ENCODE results near the gene CCDC152. TPM values are rescaled to one million over a fixed set of nuclear protein-coding genes. Genes with fewer than 3 reads are reported as not detected.

The CCDC152 gene
- total and polyA plus RNA-seq, 2 donors (not counting 3 experiments of a cell fraction or from before 2014, with no cell fraction given), result 0.48 to 2.8 TPM

DNA sequence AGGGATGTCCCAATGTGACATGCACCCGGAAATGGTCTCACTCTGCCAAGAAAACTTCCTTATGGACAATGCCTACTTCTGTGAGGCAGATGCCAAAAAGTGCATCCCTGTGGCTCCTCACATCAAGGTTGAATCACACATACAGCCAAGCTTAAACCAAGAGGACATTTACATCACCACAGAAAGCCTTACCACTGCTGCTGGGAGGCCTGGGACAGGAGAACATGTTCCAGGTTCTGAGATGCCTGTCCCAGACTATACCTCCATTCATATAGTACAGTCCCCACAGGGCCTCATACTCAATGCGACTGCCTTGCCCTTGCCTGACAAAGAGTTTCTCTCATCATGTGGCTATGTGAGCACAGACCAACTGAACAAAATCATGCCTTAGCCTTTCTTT lies 37.6 kb upstream of the CCDC152 start:
- H3K4me1 ChIP-seq (ENCODE audit: control insufficient read depth, extremely low read depth, insufficient read depth, low read length), result no peaks in the 10 kb centered on the region
- intact Hi-C loops (cut with micrococcal nuclease) (no loop called here), dilution Hi-C loops (cut with MboI; ENCODE audit: extremely low pct_ligation_motif_present, low sequenced_read_pairs) (no loop called here)
- TF ChIP-seq POLR2AphosphoS5 (IDR thresholded peaks at IDR 0.05; ENCODE audit: insufficient read depth, low read depth, low read length), result no peak
- no peak for TF ChIP-seq MYC (IDR thresholded peaks at IDR 0.05; ENCODE audit: low read depth, low read length)
- TF ChIP-seq JUN (IDR thresholded peaks at IDR 0.05; ENCODE audit: borderline replicate concordance, insufficient read depth, insufficient read length, low read depth), result no peak
- TF ChIP-seq FOS (IDR thresholded peaks at IDR 0.05; ENCODE audit: borderline replicate concordance, insufficient read depth, low read length), result no peak
- no peak for TF ChIP-seq EZH2 (IDR thresholded peaks at IDR 0.05; ENCODE audit: borderline replicate concordance, low read depth, low read length, severe bottlenecking)
- TF ChIP-seq, protein P1, sequence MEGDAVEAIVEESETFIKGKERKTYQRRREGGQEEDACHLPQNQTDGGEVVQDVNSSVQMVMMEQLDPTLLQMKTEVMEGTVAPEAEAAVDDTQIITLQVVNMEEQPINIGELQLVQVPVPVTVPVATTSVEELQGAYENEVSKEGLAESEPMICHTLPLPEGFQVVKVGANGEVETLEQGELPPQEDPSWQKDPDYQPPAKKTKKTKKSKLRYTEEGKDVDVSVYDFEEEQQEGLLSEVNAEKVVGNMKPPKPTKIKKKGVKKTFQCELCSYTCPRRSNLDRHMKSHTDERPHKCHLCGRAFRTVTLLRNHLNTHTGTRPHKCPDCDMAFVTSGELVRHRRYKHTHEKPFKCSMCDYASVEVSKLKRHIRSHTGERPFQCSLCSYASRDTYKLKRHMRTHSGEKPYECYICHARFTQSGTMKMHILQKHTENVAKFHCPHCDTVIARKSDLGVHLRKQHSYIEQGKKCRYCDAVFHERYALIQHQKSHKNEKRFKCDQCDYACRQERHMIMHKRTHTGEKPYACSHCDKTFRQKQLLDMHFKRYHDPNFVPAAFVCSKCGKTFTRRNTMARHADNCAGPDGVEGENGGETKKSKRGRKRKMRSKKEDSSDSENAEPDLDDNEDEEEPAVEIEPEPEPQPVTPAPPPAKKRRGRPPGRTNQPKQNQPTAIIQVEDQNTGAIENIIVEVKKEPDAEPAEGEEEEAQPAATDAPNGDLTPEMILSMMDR (IDR thresholded peaks at IDR 0.05; ENCODE audit: extremely low read depth in 1 of 2, insufficient read depth in 1 of 2, low read depth in 1 of 2, low read length in 2 of 2), result no peak
- no peak for TF ChIP-seq POLR2A (IDR thresholded peaks at IDR 0.05; ENCODE audit: low read depth, low read length)
- H3K27me3 ChIP-seq (ENCODE audit: control insufficient read depth in 2 of 2, insufficient read depth in 2 of 2, low read length in 2 of 2), result peaks cover 2% of the 10 kb centered on the region in 2 experiments
- no TSS peak for BruUV-seq (replicated peaks)
- ChIA-PET CTCF (no interaction called here), POLR2A (no interaction called here)
- H2AFZ ChIP-seq (ENCODE audit: low read depth, low read length), result no peak overlapping the region
- no peaks in the 10 kb centered on the region for H3K9me1 ChIP-seq (replicated peaks; ENCODE audit: control insufficient read depth, extremely low read depth, insufficient read depth, low read length)
- no peak overlapping the region for H3K27ac ChIP-seq (ENCODE audit: insufficient read depth, low read depth, low read length)
- no peaks in the 10 kb centered on the region for H3K36me3 ChIP-seq (ENCODE audit: control insufficient read depth in 2 of 2, extremely low read depth in 1 of 2, insufficient read depth in 2 of 2, low read length in 2 of 2)
- H3K9me3 ChIP-seq (replicated peaks; ENCODE audit: control insufficient read depth, insufficient read depth, low read length), result no peaks in the 10 kb centered on the region
- no peaks in the 10 kb centered on the region for H4K20me1 ChIP-seq (replicated peaks; ENCODE audit: control insufficient read depth, extremely low read depth, insufficient read depth, low read length)
- H3K79me2 ChIP-seq (ENCODE audit: control insufficient read depth, insufficient read depth, low read length), result no peaks in the 10 kb centered on the region
- H3K9ac ChIP-seq (replicated peaks; ENCODE audit: extremely low read depth, insufficient read depth, low read length), result no peak overlapping the region
- no peak for DNase-seq (ENCODE audit: low read depth, low spot score)
- H3K4me2 ChIP-seq (ENCODE audit: insufficient read depth, low read length), result no peak overlapping the region
- FAIRE-seq, result no peak
- no peak overlapping the region for H3K4me3 ChIP-seq (replicated peaks in 1 of 3; ENCODE audit: insufficient read depth in 1 of 3, low read depth in 1 of 3, low read length in 3 of 3)

DNA sequence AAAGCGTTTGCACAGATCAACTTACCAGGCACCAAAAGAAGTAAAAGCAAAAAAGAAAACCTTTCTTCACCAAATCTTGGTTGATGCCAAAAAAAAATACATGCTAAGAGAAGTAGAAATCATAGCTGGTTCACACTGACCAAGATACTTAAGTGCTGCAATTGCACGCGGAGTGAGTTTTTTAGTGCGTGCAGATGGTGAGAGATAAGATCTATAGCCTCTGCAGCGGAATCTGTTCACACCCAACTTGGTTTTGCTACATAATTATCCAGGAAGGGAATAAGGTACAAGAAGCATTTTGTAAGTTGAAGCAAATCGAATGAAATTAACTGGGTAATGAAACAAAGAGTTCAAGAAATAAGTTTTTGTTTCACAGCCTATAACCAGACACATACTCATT lies 36.4 kb upstream of the CCDC152 start:
- H3K9me1 ChIP-seq (replicated peaks; ENCODE audit: control insufficient read depth, extremely low read depth, insufficient read depth, low read length), result no peaks in the 10 kb centered on the region
- CTCF ChIA-PET, result no interaction called here

More for the DNA sequence above, 36.4 kb upstream of the CCDC152 start:
- no peaks in the 10 kb centered on the region for H3K9me3 ChIP-seq (replicated peaks; ENCODE audit: control insufficient read depth, insufficient read depth, low read length)
- BruUV-seq (replicated peaks), result no TSS peak
- POLR2A ChIA-PET, result no interaction called here
- dilution Hi-C loops (cut with MboI; ENCODE audit: extremely low pct_ligation_motif_present, low sequenced_read_pairs) (no loop called here), intact Hi-C loops (cut with micrococcal nuclease) (no loop called here)
- H3K4me2 ChIP-seq (ENCODE audit: insufficient read depth, low read length), result no peak overlapping the region
- H2AFZ ChIP-seq (ENCODE audit: low read depth, low read length), result no peak overlapping the region
- TF ChIP-seq POLR2A (IDR thresholded peaks at IDR 0.05; ENCODE audit: low read depth, low read length) (no peak), JUN (IDR thresholded peaks at IDR 0.05; ENCODE audit: borderline replicate concordance, insufficient read depth, insufficient read length, low read depth) (no peak), POLR2AphosphoS5 (IDR thresholded peaks at IDR 0.05; ENCODE audit: insufficient read depth, low read depth, low read length) (no peak), MYC (IDR thresholded peaks at IDR 0.05; ENCODE audit: low read depth, low read length) (no peak), GATA2 (IDR thresholded peaks at IDR 0.05; ENCODE audit: insufficient read depth, insufficient read length, low read depth, low read length) (no peak), EZH2 (IDR thresholded peaks at IDR 0.05; ENCODE audit: borderline replicate concordance, low read depth, low read length, severe bottlenecking) (no peak), FOS (IDR thresholded peaks at IDR 0.05; ENCODE audit: borderline replicate concordance, insufficient read depth, low read length) (no peak)
- TF ChIP-seq, protein P2, sequence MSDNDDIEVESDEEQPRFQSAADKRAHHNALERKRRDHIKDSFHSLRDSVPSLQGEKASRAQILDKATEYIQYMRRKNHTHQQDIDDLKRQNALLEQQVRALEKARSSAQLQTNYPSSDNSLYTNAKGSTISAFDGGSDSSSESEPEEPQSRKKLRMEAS (IDR thresholded peaks at IDR 0.05; ENCODE audit: insufficient read depth, insufficient read length), result no peak
- TF ChIP-seq, protein P1 (IDR thresholded peaks at IDR 0.05; ENCODE audit: extremely low read depth in 1 of 2, insufficient read depth in 1 of 2, low read depth in 1 of 2, low read length in 2 of 2), result no peak
- DNase-seq (ENCODE audit: low read depth, low spot score), result no peak
- H3K4me3 ChIP-seq (replicated peaks in 1 of 3; ENCODE audit: insufficient read depth in 1 of 3, low read depth in 1 of 3, low read length in 3 of 3), result no peak overlapping the region
- no peak for FAIRE-seq
- H3K79me2 ChIP-seq (ENCODE audit: control insufficient read depth, insufficient read depth, low read length), result no peaks in the 10 kb centered on the region
- H3K4me1 ChIP-seq (ENCODE audit: control insufficient read depth, extremely low read depth, insufficient read depth, low read length), result no peaks in the 10 kb centered on the region
- peaks cover 2% of the 10 kb centered on the region in 2 experiments for H3K27me3 ChIP-seq (ENCODE audit: control insufficient read depth in 2 of 2, insufficient read depth in 2 of 2, low read length in 2 of 2)
- no peak overlapping the region for H3K27ac ChIP-seq (ENCODE audit: insufficient read depth, low read depth, low read length)
- H4K20me1 ChIP-seq (replicated peaks; ENCODE audit: control insufficient read depth, extremely low read depth, insufficient read depth, low read length), result no peaks in the 10 kb centered on the region
- H3K36me3 ChIP-seq (ENCODE audit: control insufficient read depth in 2 of 2, extremely low read depth in 1 of 2, insufficient read depth in 2 of 2, low read length in 2 of 2), result no peaks in the 10 kb centered on the region
- no peak overlapping the region for H3K9ac ChIP-seq (replicated peaks; ENCODE audit: extremely low read depth, insufficient read depth, low read length)
